ENCODE data around the gene RELN. TPM values are rescaled to one million over a fixed set of nuclear protein-coding genes. Genes with fewer than 3 reads are reported as not detected.

The RELN gene
- total RNA-seq, 1 experiment from 2014 or later, result 0.48 TPM

GRCh38 chr7:103630318-103630717 lies 359.1 kb downstream of the RELN start:
- Histone ChIP-seq H3K4me2 (no peak overlapping the region), H2AFZ (no peak overlapping the region), H3K27me3 (ENCODE audit: insufficient read depth, low read depth) (no peaks in the 10 kb centered on the region), H3K9me2 (ENCODE audit: insufficient read depth) (no peaks in the 10 kb centered on the region; the same call in 1 of the 2 replicates), H3K4me3 (no peak overlapping the region), H3K27ac (no peak overlapping the region), H3K36me3 (ENCODE audit: low read depth) (no peaks in the 10 kb centered on the region), H3K79me2 (ENCODE audit: low read depth) (no peaks in the 10 kb centered on the region), H3K9me3 (ENCODE audit: insufficient read depth, low read depth) (no peaks in the 10 kb centered on the region; the same call in 1 of the 2 replicates), H3K4me1 (replicated peaks; ENCODE audit: insufficient read depth) (peaks cover 23% of the 10 kb centered on the region; the same call in 1 of the 2 replicates), H3F3A (ENCODE audit: insufficient read depth, low read depth) (no peaks in the 10 kb centered on the region), H4K20me1 (ENCODE audit: insufficient read depth) (no peaks in the 10 kb centered on the region)
- TF ChIP-seq CTCF (conservative IDR thresholded peaks at IDR 0.05), result no peak
- no peak for TF ChIP-seq EZH2 (IDR thresholded peaks at IDR 0.05; ENCODE audit: low read depth)
- intact Hi-C loops (cut with micrococcal nuclease; ENCODE audit: unreplicated experiment), result no loop called here
- ChIA-PET CTCF (interaction anchor here (0.5 kb wide), 1 partner anchor 1376 kb away, joined by 8 read pairs; no protein-coding TSS in a partner anchor), POLR2A (ENCODE audit: unreplicated experiment) (interaction anchor here (0.6 to 0.7 kb wide), 2 partner anchors 287 to 753 kb away, joined by 7 to 29 read pairs; no protein-coding TSS in a partner anchor)
- DNase-seq, result peak; percentile 29 to 51
- no TSS peak for BruUV-seq (replicated peaks)

DNA sequence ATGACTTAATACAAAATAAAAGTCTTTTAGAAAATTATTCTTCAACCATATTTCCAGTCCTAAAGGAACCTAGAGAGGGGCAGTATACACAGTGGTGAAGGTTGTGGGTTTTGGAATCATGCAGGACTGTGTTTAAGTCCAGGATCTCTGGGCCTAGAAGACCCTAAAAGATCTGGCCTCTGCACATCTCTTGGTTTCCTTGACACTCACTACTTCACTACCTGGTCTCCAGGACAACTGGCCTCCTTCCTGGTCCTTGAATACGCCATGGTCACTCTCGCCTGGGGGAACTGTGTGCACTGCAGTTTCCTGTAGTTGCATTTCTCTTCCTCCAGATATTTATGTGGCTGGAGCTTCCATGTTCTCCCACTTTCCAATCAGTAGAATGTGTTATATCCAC lies 360.7 kb downstream of the RELN start:
- Histone ChIP-seq H3K4me1 (replicated peaks; ENCODE audit: insufficient read depth) (peaks cover 22% of the 10 kb centered on the region; the same call in 1 of the 2 replicates), H3K27me3 (ENCODE audit: insufficient read depth, low read depth) (no peaks in the 10 kb centered on the region), H3K4me3 (no peak overlapping the region), H3K36me3 (ENCODE audit: low read depth) (no peaks in the 10 kb centered on the region), H3K9me2 (ENCODE audit: insufficient read depth) (no peaks in the 10 kb centered on the region; the same call in 1 of the 2 replicates), H3K9me3 (ENCODE audit: insufficient read depth, low read depth) (no peaks in the 10 kb centered on the region; the same call in 1 of the 2 replicates), H3K4me2 (no peak overlapping the region), H2AFZ (no peak overlapping the region), H3K27ac (no peak overlapping the region), H4K20me1 (ENCODE audit: insufficient read depth) (no peaks in the 10 kb centered on the region), H3K79me2 (ENCODE audit: low read depth) (no peaks in the 10 kb centered on the region), H3F3A (ENCODE audit: insufficient read depth, low read depth) (no peaks in the 10 kb centered on the region)
- ChIA-PET CTCF (no interaction called here), POLR2A (ENCODE audit: unreplicated experiment) (no interaction called here)
- TF ChIP-seq EZH2 (IDR thresholded peaks at IDR 0.05; ENCODE audit: low read depth) (no peak), CTCF (conservative IDR thresholded peaks at IDR 0.05) (no peak)
- no peak for DNase-seq
- intact Hi-C loops (cut with micrococcal nuclease; ENCODE audit: unreplicated experiment), result no loop called here
- no TSS peak for BruUV-seq (replicated peaks)

GRCh38 chr7:103626776-103627175 lies 362.7 kb downstream of the RELN start:
- peaks cover 6% of the 10 kb centered on the region; the same call in 1 of the 2 replicates for H3K4me1 ChIP-seq (replicated peaks; ENCODE audit: insufficient read depth)
- no peaks in the 10 kb centered on the region for H4K20me1 ChIP-seq (ENCODE audit: insufficient read depth)
- H3K9me3 ChIP-seq (ENCODE audit: insufficient read depth, low read depth), result no peaks in the 10 kb centered on the region
- no peaks in the 10 kb centered on the region for H3K79me2 ChIP-seq (ENCODE audit: low read depth)
- DNase-seq, result no peak
- POLR2A ChIA-PET (ENCODE audit: unreplicated experiment), result no interaction called here
- H3F3A ChIP-seq (ENCODE audit: insufficient read depth, low read depth), result no peaks in the 10 kb centered on the region
- no peak overlapping the region for H3K27ac ChIP-seq
- BruUV-seq (replicated peaks), result no TSS peak
- no peak for TF ChIP-seq CTCF (conservative IDR thresholded peaks at IDR 0.05)
- TF ChIP-seq EZH2 (IDR thresholded peaks at IDR 0.05; ENCODE audit: low read depth), result no peak
- H3K27me3 ChIP-seq (ENCODE audit: insufficient read depth, low read depth), result no peaks in the 10 kb centered on the region
- CTCF ChIA-PET, result no interaction called here
- no peak overlapping the region for H3K4me2 ChIP-seq
- H3K36me3 ChIP-seq (ENCODE audit: low read depth), result no peaks in the 10 kb centered on the region
- H3K4me3 ChIP-seq, result no peak overlapping the region
- H2AFZ ChIP-seq, result no peak overlapping the region
- intact Hi-C loops (cut with micrococcal nuclease; ENCODE audit: unreplicated experiment), result no loop called here
- no peaks in the 10 kb centered on the region; the same call in 1 of the 2 replicates for H3K9me2 ChIP-seq (ENCODE audit: insufficient read depth)
